Measurements from ENCODE around the gene PRICKLE2.

The PRICKLE2 gene

DNA sequence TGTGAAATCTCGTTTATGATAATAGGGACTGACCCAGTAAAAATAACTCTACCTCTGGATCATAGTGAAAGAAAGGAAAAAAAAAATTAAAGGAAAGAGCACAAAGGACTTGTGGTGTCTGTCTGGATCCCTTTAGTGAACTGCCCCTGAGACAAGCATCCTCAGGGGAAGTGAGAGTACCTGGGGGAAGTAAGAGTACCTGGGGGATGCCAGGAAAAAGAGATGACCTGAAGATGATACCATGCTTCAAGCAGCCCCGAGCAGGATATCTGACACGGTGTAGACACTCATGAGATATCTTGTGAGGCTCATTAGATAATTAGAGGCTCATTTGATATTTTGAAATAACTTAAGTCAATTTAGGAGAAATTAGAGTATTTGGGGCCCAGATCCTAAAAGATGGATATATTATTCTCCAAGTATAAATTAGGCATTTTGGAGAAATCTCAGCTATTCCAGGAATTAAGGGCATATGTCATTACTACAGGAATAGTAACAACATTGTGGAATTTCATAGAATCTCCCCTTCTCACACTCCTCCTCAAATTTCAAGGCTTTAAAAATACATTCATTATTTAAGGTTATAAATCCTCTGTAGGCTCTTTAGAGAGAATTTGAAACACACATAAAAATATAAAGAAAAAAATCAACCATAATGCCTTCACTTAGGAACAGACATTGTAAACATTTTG, 165.6 kb downstream of the PRICKLE2 start:
- Histone ChIP-seq H3K79me1 (ENCODE audit: low read length) (no peaks in the 10 kb centered on the region), H3K9ac (ENCODE audit: low read length) (no peak overlapping the region), H3K79me2 (ENCODE audit: control insufficient read depth, insufficient read depth, low read length) (no peaks in the 10 kb centered on the region), H3K18ac (ENCODE audit: low read length) (no peak overlapping the region), H3K27me3 (ENCODE audit: insufficient read depth, low read length, poor library complexity) (no peaks in the 10 kb centered on the region), H3K36me3 (ENCODE audit: control insufficient read depth, insufficient read depth, low read length) (no peaks in the 10 kb centered on the region), H3K56ac (ENCODE audit: low read length) (no peak overlapping the region), H3K4me3 (ENCODE audit: low read length) (no peak overlapping the region), H4K5ac (ENCODE audit: low read length) (no peak overlapping the region), H2BK15ac (replicated peaks; ENCODE audit: low read depth) (no peak overlapping the region), H3K4me1 (ENCODE audit: control insufficient read depth, low read depth, low read length) (peaks cover 7% of the 10 kb centered on the region), H2AK5ac (ENCODE audit: low read length) (no peak overlapping the region), H3K23ac (ENCODE audit: low read length) (no peak overlapping the region), H2BK120ac (ENCODE audit: low read depth, low read length) (no peak overlapping the region), H4K8ac (ENCODE audit: low read depth, low read length) (no peak overlapping the region), H2BK5ac (ENCODE audit: low read length) (no peak overlapping the region), H3K27ac (ENCODE audit: low read depth, low read length) (no peak overlapping the region), H3K4me2 (ENCODE audit: low read length) (no peak overlapping the region), H3K4ac (ENCODE audit: low read depth, low read length) (no peak overlapping the region)
- no peak for DNase-seq
- no CpG with 5 or more reads among the region's 3 CpGs for WGBS (ENCODE audit: extremely low coverage, insufficient coverage, low lambda C conversion rate)

DNA sequence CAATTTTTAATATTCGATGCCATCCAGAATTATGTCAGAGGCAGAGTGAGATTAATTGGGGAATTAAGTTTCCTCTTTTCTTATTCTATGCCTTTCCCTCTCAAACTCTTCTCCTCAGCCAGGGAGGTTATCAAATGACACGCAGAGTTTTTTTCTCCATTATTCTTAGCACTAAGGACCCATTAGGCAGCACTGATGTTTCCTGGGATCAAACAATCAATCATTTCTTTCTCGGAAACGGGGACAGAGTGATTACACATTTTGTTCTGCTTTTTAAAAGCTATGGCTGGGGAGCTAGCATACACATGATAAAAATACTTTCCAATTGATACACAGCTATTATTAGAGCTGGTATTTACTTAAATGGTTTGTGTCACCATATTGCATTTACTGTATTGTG, 166.7 kb downstream of the PRICKLE2 start:
- no peak overlapping the region for H3K56ac ChIP-seq (ENCODE audit: low read length)

DNA sequence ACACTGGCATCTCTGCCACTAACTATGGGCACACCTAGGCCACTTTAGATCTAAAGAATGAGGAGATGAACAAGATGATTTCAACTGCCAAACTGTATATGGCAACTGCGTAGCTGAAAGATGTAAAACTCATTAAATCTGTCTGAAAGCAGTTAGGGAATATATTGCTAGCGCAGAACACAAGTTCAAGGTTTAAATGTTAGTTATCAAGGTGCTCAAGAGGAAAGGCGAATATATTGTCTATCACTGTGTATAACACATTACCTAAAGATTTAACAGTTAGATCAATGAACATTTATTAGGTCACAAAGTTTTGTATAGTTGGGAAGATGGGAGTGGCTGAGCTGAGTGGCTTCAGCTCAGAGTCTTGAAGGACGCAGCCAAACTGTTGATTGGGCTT, 168.0 kb downstream of the PRICKLE2 start:
- WGBS (ENCODE audit: extremely low coverage, insufficient coverage, low lambda C conversion rate), result no CpG with 5 or more reads among the region's 4 CpGs

More for the DNA sequence above, 166.7 kb downstream of the PRICKLE2 start:
- no CpG with 5 or more reads among the region's 4 CpGs for WGBS (ENCODE audit: extremely low coverage, insufficient coverage, low lambda C conversion rate)
- H3K4ac ChIP-seq (ENCODE audit: low read depth, low read length), result no peak overlapping the region
- H4K5ac ChIP-seq (ENCODE audit: low read length), result no peak overlapping the region
- no peak overlapping the region for H2BK5ac ChIP-seq (ENCODE audit: low read length)
- no peak overlapping the region for H3K23ac ChIP-seq (ENCODE audit: low read length)
- no peak overlapping the region for H2AK5ac ChIP-seq (ENCODE audit: low read length)
- H3K79me1 ChIP-seq (ENCODE audit: low read length), result no peaks in the 10 kb centered on the region
- no peak overlapping the region for H3K18ac ChIP-seq (ENCODE audit: low read length)
- H2BK120ac ChIP-seq (ENCODE audit: low read depth, low read length), result no peak overlapping the region
- H3K27ac ChIP-seq (ENCODE audit: low read depth, low read length), result no peak overlapping the region
- DNase-seq, result no peak
- no peaks in the 10 kb centered on the region for H3K36me3 ChIP-seq (ENCODE audit: control insufficient read depth, insufficient read depth, low read length)
- no peaks in the 10 kb centered on the region for H3K27me3 ChIP-seq (ENCODE audit: insufficient read depth, low read length, poor library complexity)
- H4K8ac ChIP-seq (ENCODE audit: low read depth, low read length), result no peak overlapping the region
- peaks cover 3% of the 10 kb centered on the region for H3K4me1 ChIP-seq (ENCODE audit: control insufficient read depth, low read depth, low read length)
- H3K4me2 ChIP-seq (ENCODE audit: low read length), result no peak overlapping the region
- no peak overlapping the region for H3K9ac ChIP-seq (ENCODE audit: low read length)
- H3K4me3 ChIP-seq (ENCODE audit: low read length), result no peak overlapping the region
- no peaks in the 10 kb centered on the region for H3K79me2 ChIP-seq (ENCODE audit: control insufficient read depth, insufficient read depth, low read length)
- no peak overlapping the region for H2BK15ac ChIP-seq (replicated peaks; ENCODE audit: low read depth)

DNA sequence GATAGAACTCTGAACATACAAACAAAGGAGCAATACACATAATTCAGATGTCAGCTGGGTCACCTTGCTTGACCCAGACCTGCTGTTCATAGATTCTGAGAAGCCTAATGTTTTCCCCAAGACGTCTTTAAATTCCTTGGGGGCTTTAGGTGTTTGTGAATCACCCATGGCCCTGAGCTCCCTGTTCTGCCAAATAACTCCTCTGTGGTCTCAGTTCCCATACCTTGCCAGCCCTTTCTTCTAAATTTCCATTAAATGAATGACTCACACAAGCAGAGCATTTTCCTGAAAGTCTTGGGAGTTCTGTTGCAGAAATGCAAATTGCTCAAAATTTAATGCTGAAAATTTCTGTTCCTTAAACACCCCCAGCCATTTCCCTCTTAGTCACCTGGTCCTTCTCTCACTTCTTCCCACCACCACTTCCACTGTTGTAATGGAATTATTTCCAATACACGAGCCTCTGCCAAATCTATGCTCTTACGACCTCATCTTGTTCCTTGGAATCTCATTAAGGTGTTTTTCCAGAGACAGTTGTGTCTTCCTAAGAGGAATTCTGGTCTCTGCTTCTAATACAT, 168.6 kb downstream of the PRICKLE2 start:
- no peak overlapping the region for H4K5ac ChIP-seq (ENCODE audit: low read length)
- no peak overlapping the region for H3K56ac ChIP-seq (ENCODE audit: low read length)
- no peak overlapping the region for H4K8ac ChIP-seq (ENCODE audit: low read depth, low read length)
- no peak overlapping the region for H2AK5ac ChIP-seq (ENCODE audit: low read length)
- WGBS (ENCODE audit: extremely low coverage, insufficient coverage, low lambda C conversion rate), result no CpG with 5 or more reads among the region's 3 CpGs
- no peaks in the 10 kb centered on the region for H3K4me1 ChIP-seq (ENCODE audit: control insufficient read depth, low read depth, low read length)
- H3K23ac ChIP-seq (ENCODE audit: low read length), result no peak overlapping the region
- H2BK120ac ChIP-seq (ENCODE audit: low read depth, low read length), result no peak overlapping the region
- H3K9ac ChIP-seq (ENCODE audit: low read length), result no peak overlapping the region
- no peaks in the 10 kb centered on the region for H3K36me3 ChIP-seq (ENCODE audit: control insufficient read depth, insufficient read depth, low read length)
- no peak overlapping the region for H3K27ac ChIP-seq (ENCODE audit: low read depth, low read length)
- DNase-seq, result peak; percentile 36
- no peak overlapping the region for H2BK5ac ChIP-seq (ENCODE audit: low read length)
- H3K79me1 ChIP-seq (ENCODE audit: low read length), result no peaks in the 10 kb centered on the region
- H3K18ac ChIP-seq (ENCODE audit: low read length), result no peak overlapping the region
- H3K27me3 ChIP-seq (ENCODE audit: insufficient read depth, low read length, poor library complexity), result no peaks in the 10 kb centered on the region
- no peak overlapping the region for H2BK15ac ChIP-seq (replicated peaks; ENCODE audit: low read depth)
- no peak overlapping the region for H3K4ac ChIP-seq (ENCODE audit: low read depth, low read length)
- no peak overlapping the region for H3K4me2 ChIP-seq (ENCODE audit: low read length)
- H3K79me2 ChIP-seq (ENCODE audit: control insufficient read depth, insufficient read depth, low read length), result no peaks in the 10 kb centered on the region
- H3K4me3 ChIP-seq (ENCODE audit: low read length), result no peak overlapping the region

More for the DNA sequence above, 168.0 kb downstream of the PRICKLE2 start:
- H3K27me3 ChIP-seq (ENCODE audit: insufficient read depth, low read length, poor library complexity), result no peaks in the 10 kb centered on the region
- no peaks in the 10 kb centered on the region for H3K79me2 ChIP-seq (ENCODE audit: control insufficient read depth, insufficient read depth, low read length)
- H3K4me3 ChIP-seq (ENCODE audit: low read length), result no peak overlapping the region
- no peak overlapping the region for H3K4me2 ChIP-seq (ENCODE audit: low read length)
- no peak overlapping the region for H2BK5ac ChIP-seq (ENCODE audit: low read length)
- no peak overlapping the region for H3K18ac ChIP-seq (ENCODE audit: low read length)
- H3K36me3 ChIP-seq (ENCODE audit: control insufficient read depth, insufficient read depth, low read length), result no peaks in the 10 kb centered on the region
- H3K79me1 ChIP-seq (ENCODE audit: low read length), result no peaks in the 10 kb centered on the region
- no peak overlapping the region for H3K9ac ChIP-seq (ENCODE audit: low read length)
- no peaks in the 10 kb centered on the region for H3K4me1 ChIP-seq (ENCODE audit: control insufficient read depth, low read depth, low read length)
- H4K5ac ChIP-seq (ENCODE audit: low read length), result no peak overlapping the region
- H2BK15ac ChIP-seq (replicated peaks; ENCODE audit: low read depth), result no peak overlapping the region
- no peak overlapping the region for H3K23ac ChIP-seq (ENCODE audit: low read length)
- H2AK5ac ChIP-seq (ENCODE audit: low read length), result no peak overlapping the region
- H4K8ac ChIP-seq (ENCODE audit: low read depth, low read length), result no peak overlapping the region
- DNase-seq, result no peak
- no peak overlapping the region for H3K27ac ChIP-seq (ENCODE audit: low read depth, low read length)
- H3K56ac ChIP-seq (ENCODE audit: low read length), result no peak overlapping the region
- no peak overlapping the region for H3K4ac ChIP-seq (ENCODE audit: low read depth, low read length)
- H2BK120ac ChIP-seq (ENCODE audit: low read depth, low read length), result no peak overlapping the region

DNA sequence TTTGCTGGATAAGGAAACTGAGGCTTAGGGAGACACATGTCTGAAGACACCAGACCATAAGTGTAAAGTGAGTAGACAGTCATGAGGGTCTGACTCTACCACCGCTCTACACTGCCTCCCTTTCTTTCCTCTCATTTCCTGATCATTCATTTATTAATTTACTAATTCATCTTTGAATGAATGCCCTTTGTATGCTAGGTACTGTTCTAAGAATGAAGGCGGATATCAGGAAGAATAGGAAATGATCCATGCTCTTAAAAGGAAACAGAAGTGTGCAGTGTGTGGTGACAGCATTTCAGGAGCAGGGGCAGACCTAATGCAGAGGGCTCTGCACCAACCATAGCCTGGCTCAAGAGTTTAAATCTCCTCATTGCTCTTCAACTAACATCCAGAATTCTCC, 170.2 kb downstream of the PRICKLE2 start:
- H2BK15ac ChIP-seq (replicated peaks; ENCODE audit: low read depth), result no peak overlapping the region
- DNase-seq, result no peak
- no peak overlapping the region for H4K5ac ChIP-seq (ENCODE audit: low read length)
- no peak overlapping the region for H3K23ac ChIP-seq (ENCODE audit: low read length)
- no peak overlapping the region for H2AK5ac ChIP-seq (ENCODE audit: low read length)
- H3K18ac ChIP-seq (ENCODE audit: low read length), result no peak overlapping the region
- H3K27me3 ChIP-seq (ENCODE audit: insufficient read depth, low read length, poor library complexity), result no peaks in the 10 kb centered on the region
- H3K9ac ChIP-seq (ENCODE audit: low read length), result no peak overlapping the region
- H3K4me3 ChIP-seq (ENCODE audit: low read length), result no peak overlapping the region
- no peak overlapping the region for H2BK5ac ChIP-seq (ENCODE audit: low read length)
- no peak overlapping the region for H3K4ac ChIP-seq (ENCODE audit: low read depth, low read length)
- H2BK120ac ChIP-seq (ENCODE audit: low read depth, low read length), result no peak overlapping the region
- WGBS (ENCODE audit: extremely low coverage, insufficient coverage, low lambda C conversion rate), result no CpG with 5 or more reads among the region's 2 CpGs
- no peak overlapping the region for H3K27ac ChIP-seq (ENCODE audit: low read depth, low read length)
- H3K4me1 ChIP-seq (ENCODE audit: control insufficient read depth, low read depth, low read length), result no peaks in the 10 kb centered on the region
- H4K8ac ChIP-seq (ENCODE audit: low read depth, low read length), result no peak overlapping the region
- no peaks in the 10 kb centered on the region for H3K79me1 ChIP-seq (ENCODE audit: low read length)
- H3K56ac ChIP-seq (ENCODE audit: low read length), result no peak overlapping the region
- no peak overlapping the region for H3K4me2 ChIP-seq (ENCODE audit: low read length)
- no peaks in the 10 kb centered on the region for H3K36me3 ChIP-seq (ENCODE audit: control insufficient read depth, insufficient read depth, low read length)
- no peaks in the 10 kb centered on the region for H3K79me2 ChIP-seq (ENCODE audit: control insufficient read depth, insufficient read depth, low read length)

DNA sequence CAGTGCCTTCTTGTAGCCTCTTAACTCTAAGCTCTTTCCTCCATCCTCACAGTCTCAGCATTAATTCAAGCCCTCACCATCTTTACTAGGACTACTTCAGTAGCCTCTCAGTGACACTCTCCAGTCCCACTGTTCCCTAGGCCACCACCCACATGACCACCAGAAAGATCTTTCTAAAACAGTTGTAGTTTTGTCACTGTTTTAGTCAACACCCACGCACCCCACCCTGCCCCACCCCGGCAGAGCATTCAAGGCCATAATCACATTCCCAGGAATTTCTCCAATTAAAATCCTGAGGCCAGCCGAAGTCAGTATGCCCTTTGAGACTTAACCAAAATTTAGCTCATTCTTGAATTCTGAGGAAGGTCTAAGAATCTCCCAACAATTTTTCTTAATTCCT, 170.8 kb downstream of the PRICKLE2 start:
- no peak overlapping the region for H2BK5ac ChIP-seq (ENCODE audit: low read length)
- no peaks in the 10 kb centered on the region for H3K27me3 ChIP-seq (ENCODE audit: insufficient read depth, low read length, poor library complexity)
- no peak overlapping the region for H2AK5ac ChIP-seq (ENCODE audit: low read length)
- H3K36me3 ChIP-seq (ENCODE audit: control insufficient read depth, insufficient read depth, low read length), result no peaks in the 10 kb centered on the region
- no peak overlapping the region for H3K18ac ChIP-seq (ENCODE audit: low read length)
- no peak overlapping the region for H4K8ac ChIP-seq (ENCODE audit: low read depth, low read length)
- H3K4me2 ChIP-seq (ENCODE audit: low read length), result no peak overlapping the region
- H3K56ac ChIP-seq (ENCODE audit: low read length), result no peak overlapping the region
- H3K23ac ChIP-seq (ENCODE audit: low read length), result no peak overlapping the region
- no peak overlapping the region for H4K5ac ChIP-seq (ENCODE audit: low read length)
- no CpG with 5 or more reads among the region's 3 CpGs for WGBS (ENCODE audit: extremely low coverage, insufficient coverage, low lambda C conversion rate)
- no peak overlapping the region for H3K4me3 ChIP-seq (ENCODE audit: low read length)
- no peak overlapping the region for H2BK120ac ChIP-seq (ENCODE audit: low read depth, low read length)
- H3K27ac ChIP-seq (ENCODE audit: low read depth, low read length), result no peak overlapping the region
- peaks cover 1% of the 10 kb centered on the region for H3K4me1 ChIP-seq (ENCODE audit: control insufficient read depth, low read depth, low read length)
- no peak for DNase-seq
- H3K79me1 ChIP-seq (ENCODE audit: low read length), result no peaks in the 10 kb centered on the region
- no peak overlapping the region for H3K9ac ChIP-seq (ENCODE audit: low read length)
- no peak overlapping the region for H2BK15ac ChIP-seq (replicated peaks; ENCODE audit: low read depth)
- H3K79me2 ChIP-seq (ENCODE audit: control insufficient read depth, insufficient read depth, low read length), result no peaks in the 10 kb centered on the region
- H3K4ac ChIP-seq (ENCODE audit: low read depth, low read length), result no peak overlapping the region
